Erythroblast (primary cell): ENCODE results near the gene GAPVD1.

Experiments
- GATA1 ChIP-seq: IDR thresholded peaks from 2 replicates; pipeline ENCODE4 v1.6.1; 2011; ENCODE audit warnings: low read depth, mild to moderate bottlenecking, control low read depth, low read length, moderate library complexity
- POLR2A ChIP-seq: IDR thresholded peaks from 2 replicates; pipeline ENCODE4 v1.6.1; 2011; ENCODE audit warnings: mild to moderate bottlenecking, low read length

- TF ChIP-seq POLR2A (no peak), GATA1 (no peak)
Measured at GRCh38 chr9:125338929-125339328, 77.3 kb downstream of the GAPVD1 start.
